H1 (cell line): Measurements from ENCODE around the gene CNGA1. TPM values are rescaled to one million over a fixed set of nuclear protein-coding genes. Genes with fewer than 3 reads are reported as not detected.
A peak's percentile ranks its signal among the peaks of the same experiment; 100 is the strongest.

Experiments
- CTCF ChIA-PET: fragments of 300-600 bp; sonication (Branson Sonifier 250); formaldehyde crosslinking; loops from one replicate; lab custom pipeline; 2021; ENCODE audit not compliant: partially characterized antibody; lab: Charles Lee
- POLR2A ChIA-PET: fragments of 300-600 bp; sonication (Branson Sonifier 250); formaldehyde crosslinking; loops from one replicate; lab custom pipeline; 2021; ENCODE audit warnings: inconsistent platforms; ENCODE audit not compliant: partially characterized antibody; lab: Charles Lee
- DNase-seq, 2 experiments: peaks; one replicate each; pipeline versions ENCODE4 v3.0.0 to v3.0.0-alpha.2; 2010 to 2022; ENCODE audit warnings: low spot score in 2 of 2, low read depth in 1 of 2, mixed read lengths in 1 of 2
- FAIRE-seq: peaks from 2 replicates; lab custom pipeline; 2011; peaks lifted over from hg19 to GRCh38; lab: Jason Lieb, UNC
- H2AFZ ChIP-seq: 2 replicates; pipeline ENCODE4 v1.8.1; 2012; ENCODE audit warnings: low read length, inconsistent platforms
- H2AK5ac ChIP-seq: 2 replicates; pipeline ENCODE4 v1.6.1; 2013; ENCODE audit warnings: low read depth, low read length
- H2BK120ac ChIP-seq: replicated peaks from 2 replicates; pipeline ENCODE3; 2013; ENCODE audit warnings: low read depth, low read length, inconsistent platforms
- H2BK12ac ChIP-seq: 2 replicates; pipeline ENCODE4 v1.6.1; 2013; ENCODE audit warnings: low read depth, low read length
- H2BK15ac ChIP-seq: 2 replicates; pipeline ENCODE4 v1.6.1; 2013; ENCODE audit warnings: low read length
- H2BK20ac ChIP-seq: 2 replicates; pipeline ENCODE4 v1.6.1; 2013; ENCODE audit warnings: low read length
- H2BK5ac ChIP-seq: 2 replicates; pipeline ENCODE4 v1.6.1; 2013; ENCODE audit warnings: low read depth, low read length
- H3K14ac ChIP-seq: 2 replicates; pipeline ENCODE4 v1.6.1; 2013; ENCODE audit warnings: inconsistent platforms; ENCODE audit not compliant: insufficient read length
- H3K18ac ChIP-seq: 2 replicates; pipeline ENCODE4 v1.6.1; 2013; ENCODE audit warnings: low read length; ENCODE audit errors: extremely low read depth
- H3K23ac ChIP-seq: 2 replicates; pipeline ENCODE4 v1.6.1; 2013; ENCODE audit warnings: inconsistent platforms; ENCODE audit not compliant: insufficient read length
- H3K23me2 ChIP-seq: 2 replicates; pipeline ENCODE4 v1.6.1; 2013; ENCODE audit warnings: low read depth, low read length
- H3K27ac ChIP-seq: 2 replicates; pipeline ENCODE4 v1.6.1; 2011; ENCODE audit warnings: low read depth, low read length, inconsistent platforms
- H3K27me3 ChIP-seq, 4 experiments: replicated peaks in 1 of 4; 1 replicate in 1 of 4; 2 replicates in 3 of 4; pipeline versions ENCODE4 v1.6.1 to v1.8.1; 2011 to 2013; ENCODE audit warnings: low read length in 3 of 4, mild to moderate bottlenecking in 3 of 4, inconsistent platforms in 2 of 4, mixed read lengths in 2 of 4, moderate library complexity in 1 of 4; ENCODE audit not compliant: control insufficient read depth in 3 of 4, insufficient read depth in 3 of 4; ENCODE audit errors: extremely low read depth in 1 of 4
- H3K36me3 ChIP-seq, 4 experiments: 2 replicates each; pipeline versions ENCODE4 v1.6.1 to v1.8.1; 2011 to 2013; ENCODE audit warnings: mild to moderate bottlenecking in 4 of 4, low read length in 3 of 4, moderate library complexity in 2 of 4, control low read depth in 1 of 4, inconsistent platforms in 1 of 4; ENCODE audit not compliant: insufficient read depth in 4 of 4, control insufficient read depth in 2 of 4
- H3K4ac ChIP-seq: replicated peaks from 2 replicates; pipeline ENCODE3; 2013; ENCODE audit warnings: low read length, low read depth, mixed read lengths, inconsistent platforms; ENCODE audit not compliant: insufficient read length
- H3K4me1 ChIP-seq, 4 experiments: replicated peaks in 1 of 4; 1 replicate in 1 of 4; 2 replicates in 3 of 4; pipeline versions ENCODE4 v1.6.1 to v1.8.1; 2011 to 2013; ENCODE audit warnings: low read length in 3 of 4, inconsistent platforms in 2 of 4, mixed read lengths in 1 of 4; ENCODE audit not compliant: insufficient read depth in 4 of 4, control insufficient read depth in 3 of 4
- H3K4me2 ChIP-seq, 2 experiments: 2 replicates each; pipeline versions ENCODE4 v1.6.1 to v1.8.1; 2011 to 2013; ENCODE audit warnings: low read depth in 2 of 2, low read length in 2 of 2, control low read depth in 1 of 2, inconsistent platforms in 1 of 2, mild to moderate bottlenecking in 1 of 2; ENCODE audit not compliant: insufficient read depth in 1 of 2
- H3K4me3 ChIP-seq, 4 experiments: fragments of 200-600, 300-600 bp in 1 of 4; sonication (generic), shearing (Covaris generic), sonication (Bioruptor Twin) in 1 of 4; 2 replicates each; pipeline versions ENCODE4 v1.5.1 to v1.8.1; 2011 to 2016; ENCODE audit warnings: low read length in 4 of 4, low read depth in 3 of 4, control low read depth in 2 of 4, inconsistent platforms in 2 of 4, mild to moderate bottlenecking in 2 of 4, mixed read lengths in 1 of 4, moderate library complexity in 1 of 4; ENCODE audit not compliant: insufficient read depth in 2 of 4; ENCODE audit errors: extremely low read depth in 1 of 4
- H3K56ac ChIP-seq: replicated peaks from 2 replicates; pipeline ENCODE3; 2013; ENCODE audit warnings: low read depth, mild to moderate bottlenecking, mixed read lengths, low read length, inconsistent platforms; ENCODE audit not compliant: insufficient read length
- H3K79me1 ChIP-seq: 2 replicates; pipeline ENCODE4 v1.6.1; 2013; ENCODE audit warnings: low read depth, low read length, control low read depth
- H3K79me2 ChIP-seq, 2 experiments: 2 replicates each; pipeline versions ENCODE4 v1.6.1 to v1.8.1; 2012 to 2013; ENCODE audit warnings: low read length in 2 of 2, mild to moderate bottlenecking in 2 of 2, inconsistent platforms in 1 of 2; ENCODE audit not compliant: insufficient read depth in 2 of 2, control insufficient read depth in 1 of 2
- H3K9ac ChIP-seq, 4 experiments: replicated peaks in 1 of 4; 1 replicate in 1 of 4; 2 replicates in 3 of 4; pipeline versions ENCODE4 v1.6.1 to v1.8.1; 2011 to 2013; ENCODE audit warnings: low read depth in 3 of 4, low read length in 3 of 4, control low read depth in 2 of 4, mild to moderate bottlenecking in 2 of 4, moderate library complexity in 2 of 4, inconsistent platforms in 1 of 4; ENCODE audit errors: extremely low read depth in 1 of 4
- H3K9me3 ChIP-seq, 2 experiments: 2 replicates each; pipeline versions ENCODE4 v1.6.1 to v1.8.1; 2012 to 2013; ENCODE audit warnings: mild to moderate bottlenecking in 2 of 2, moderate library complexity in 2 of 2, control low read depth in 1 of 2, inconsistent platforms in 1 of 2, low read depth in 1 of 2, low read length in 1 of 2, mixed read lengths in 1 of 2; ENCODE audit not compliant: insufficient read depth in 2 of 2
- H4K20me1 ChIP-seq, 2 experiments: replicated peaks in 1 of 2; 2 replicates each; pipeline versions ENCODE3 to v1.8.1; 2011 to 2013; ENCODE audit warnings: inconsistent platforms in 2 of 2, low read length in 2 of 2, mild to moderate bottlenecking in 1 of 2; ENCODE audit not compliant: insufficient read depth in 2 of 2, control insufficient read depth in 1 of 2
- H4K5ac ChIP-seq: 2 replicates; pipeline ENCODE4 v1.6.1; 2013; ENCODE audit warnings: low read length, low read depth, mixed read lengths, inconsistent platforms; ENCODE audit not compliant: insufficient read length
- H4K8ac ChIP-seq: 2 replicates; pipeline ENCODE4 v1.8.0; 2013; ENCODE audit warnings: mild to moderate bottlenecking, moderate library complexity, low read length, inconsistent platforms; ENCODE audit not compliant: insufficient read depth; ENCODE audit errors: extremely low read depth
- H4K91ac ChIP-seq: replicated peaks from 2 replicates; pipeline ENCODE3; 2013; ENCODE audit warnings: low read length, mixed read lengths, inconsistent platforms; ENCODE audit not compliant: insufficient read length
- MAFK ChIP-seq: IDR thresholded peaks from 2 replicates; pipeline ENCODE4 v1.6.1; 2012; ENCODE audit warnings: low read depth, mild to moderate bottlenecking, improper control_type of control experiment, low read length
- POLR2A ChIP-seq, 2 experiments: IDR thresholded peaks; 1 replicate in 1 of 2; 2 replicates in 1 of 2; pipeline ENCODE4 v1.6.1; 2011; ENCODE audit warnings: low read depth in 2 of 2, low read length in 2 of 2, mild to moderate bottlenecking in 2 of 2; ENCODE audit errors: control extremely low read depth in 1 of 2
- RAD21 ChIP-seq, 2 experiments: IDR thresholded peaks in 1 of 2; conservative IDR thresholded peaks in 1 of 2; 2 replicates each; pipeline ENCODE4 v1.6.1; 2011; ENCODE audit warnings: low read depth in 2 of 2, low read length in 2 of 2, improper control_type of control experiment in 1 of 2, inconsistent platforms in 1 of 2, mild to moderate bottlenecking in 1 of 2, moderate library complexity in 1 of 2
- SIRT6 ChIP-seq: IDR thresholded peaks from one replicate; pipeline ENCODE4 v1.7.1; 2012; ENCODE audit warnings: low read length, inconsistent platforms
- WGBS, 2 experiments: shearing (Covaris generic) in 1 of 2; methylation state at CpG; one replicate each; pipeline versions ENCODE4 v1.1.6 to v1.1.7; 2013 to 2015; ENCODE audit warnings: low lambda C conversion rate in 2 of 2, mixed read lengths in 2 of 2, inconsistent platforms in 1 of 2, low coverage in 1 of 2, missing lambda C conversion rate in 1 of 2; ENCODE audit not compliant: insufficient replicate concordance in 2 of 2, insufficient coverage in 1 of 2, insufficient read length in 1 of 2; ENCODE audit errors: extremely low coverage in 1 of 2, missing lambda C conversion rate in 1 of 2; 5-methylcytosine and 5-hydroxymethylcytosine counted together
- polyA plus RNA-seq, 7 experiments: library from polyadenylated mRNA; depleted of rRNA in 3 of 7; stranded (reverse) in 5 of 7; unstranded in 2 of 7; fragments of >200 nt in 5 of 7; fragments of 200-250 nt in 2 of 7; gene quantifications; 1 replicate in 5 of 7; 2 replicates in 1 of 7; 4 replicates in 1 of 7; pipeline versions ENCODE4 v1.2.1 to v1.2.3, GENCODE V29; 2011 to 2013; ENCODE audit warnings: missing spikeins in 2 of 7, mixed read lengths in 2 of 7
- total RNA-seq: library from RNA; stranded (reverse); fragmentation: NEBNext Ultra II Directional; extraction: Animal tissue kit (Norgen Biotek cat#: 25700); gene quantifications from 2 replicates; pipeline ENCODE4 v1.2.1, GENCODE V29; 2021
- TF ChIP-seq, protein P1 (sequence below), 3 experiments: IDR thresholded peaks; 1 replicate in 2 of 3; 2 replicates in 1 of 3; pipeline versions ENCODE4 v1.5.1 to v1.6.1; 2011; ENCODE audit warnings: low read length in 3 of 3, mild to moderate bottlenecking in 3 of 3, inconsistent platforms in 2 of 3, low read depth in 1 of 3, moderate library complexity in 1 of 3; ENCODE audit not compliant: insufficient read depth in 1 of 3; ENCODE audit errors: control extremely low read depth in 1 of 3

CNGA1 gene
- total and polyA plus RNA-seq, 2 of the 8 experiments (the other 6 are each of a cell fraction or from before 2014, with no cell fraction given), result 0.17 to 0.54 TPM

DNA sequence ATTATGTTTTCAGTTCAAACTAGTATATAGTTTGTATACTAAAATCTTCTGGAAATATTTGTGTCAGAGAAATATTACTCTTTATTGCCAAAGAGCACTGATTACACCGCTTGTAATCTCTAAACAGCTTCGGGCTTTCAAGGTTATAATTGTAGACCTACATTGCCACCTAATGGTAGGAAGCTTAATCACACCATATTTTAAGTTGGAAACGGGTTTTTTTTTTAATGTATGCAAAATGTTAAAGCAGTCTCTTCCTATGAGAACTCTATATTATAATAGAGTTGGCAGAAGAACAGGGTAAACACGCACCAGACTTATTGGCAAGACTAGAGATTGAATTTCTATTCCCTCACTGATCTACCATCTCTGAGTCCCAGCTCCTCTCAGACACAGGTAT is 82.6 kb downstream of the CNGA1 start:
- POLR2A ChIA-PET, result interaction anchor here (1.1 kb wide), 1 partner anchor 193 kb away, joined by 3 read pairs; no protein-coding TSS in a partner anchor
- WGBS, 2 experiments, result 16% methylated on average over 4 of the region's 4 CpGs; no CpG with 5 or more reads in 1 of the 2 experiments
- CTCF ChIA-PET, result interaction anchor here (0.6 to 2.3 kb wide), 28 partner anchors 8 to 1035 kb away, joined by 3 to 10 read pairs (median 3); partner anchors contain the start of gene NFXL1

More for the DNA sequence above, 82.6 kb downstream of the CNGA1 start:
- H3K79me1 ChIP-seq, result no peaks in the 10 kb centered on the region
- no peak overlapping the region for H3K4me2 ChIP-seq
- no peak overlapping the region for H3K56ac ChIP-seq
- H3K14ac ChIP-seq, result no peak overlapping the region
- H3K4me1 ChIP-seq, result no peaks in the 10 kb centered on the region
- no peak overlapping the region for H3K9ac ChIP-seq
- no peak overlapping the region for H2AK5ac ChIP-seq
- H4K8ac ChIP-seq, result no peak overlapping the region
- no peak overlapping the region for H3K18ac ChIP-seq
- peaks cover 2% of the 10 kb centered on the region; the same call in 1 of the 2 replicates for H3K23me2 ChIP-seq
- no peak overlapping the region for H3K4ac ChIP-seq
- DNase-seq (no peak), FAIRE-seq (no peak)
- H2BK15ac ChIP-seq, result no peak overlapping the region
- H2BK120ac ChIP-seq, result no peak overlapping the region
- no peaks in the 10 kb centered on the region for H3K79me2 ChIP-seq
- H4K5ac ChIP-seq, result no peak overlapping the region
- no peak overlapping the region for H2AFZ ChIP-seq
- H3K4me3 ChIP-seq, result no peak overlapping the region
- H3K27me3 ChIP-seq, result no peaks in the 10 kb centered on the region
- no peak overlapping the region for H2BK12ac ChIP-seq
- no peaks in the 10 kb centered on the region for H4K20me1 ChIP-seq
- H3K23ac ChIP-seq, result no peak overlapping the region
- no peak overlapping the region for H3K27ac ChIP-seq
- H3K9me3 ChIP-seq, result no peaks in the 10 kb centered on the region
- H2BK20ac ChIP-seq, result no peak overlapping the region
- TF ChIP-seq, protein P1, sequence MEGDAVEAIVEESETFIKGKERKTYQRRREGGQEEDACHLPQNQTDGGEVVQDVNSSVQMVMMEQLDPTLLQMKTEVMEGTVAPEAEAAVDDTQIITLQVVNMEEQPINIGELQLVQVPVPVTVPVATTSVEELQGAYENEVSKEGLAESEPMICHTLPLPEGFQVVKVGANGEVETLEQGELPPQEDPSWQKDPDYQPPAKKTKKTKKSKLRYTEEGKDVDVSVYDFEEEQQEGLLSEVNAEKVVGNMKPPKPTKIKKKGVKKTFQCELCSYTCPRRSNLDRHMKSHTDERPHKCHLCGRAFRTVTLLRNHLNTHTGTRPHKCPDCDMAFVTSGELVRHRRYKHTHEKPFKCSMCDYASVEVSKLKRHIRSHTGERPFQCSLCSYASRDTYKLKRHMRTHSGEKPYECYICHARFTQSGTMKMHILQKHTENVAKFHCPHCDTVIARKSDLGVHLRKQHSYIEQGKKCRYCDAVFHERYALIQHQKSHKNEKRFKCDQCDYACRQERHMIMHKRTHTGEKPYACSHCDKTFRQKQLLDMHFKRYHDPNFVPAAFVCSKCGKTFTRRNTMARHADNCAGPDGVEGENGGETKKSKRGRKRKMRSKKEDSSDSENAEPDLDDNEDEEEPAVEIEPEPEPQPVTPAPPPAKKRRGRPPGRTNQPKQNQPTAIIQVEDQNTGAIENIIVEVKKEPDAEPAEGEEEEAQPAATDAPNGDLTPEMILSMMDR (IDR thresholded peaks at IDR 0.05; ENCODE audit: control extremely low read depth in 1 of 3, insufficient read depth in 1 of 3, low read depth in 1 of 3, low read length in 3 of 3), result peak in 2 of 3 experiments; percentile 47 to 49; a peak in 2 of 4 replicates
- peak; percentile 72 to 75 for TF ChIP-seq RAD21 (IDR thresholded peaks at IDR 0.05 in 1 of 2, conservative IDR thresholded peaks at IDR 0.05 in 1 of 2; ENCODE audit: low read depth in 2 of 2, low read length in 2 of 2)
- TF ChIP-seq POLR2A (IDR thresholded peaks at IDR 0.05; ENCODE audit: control extremely low read depth in 1 of 2, low read depth in 2 of 2, low read length in 2 of 2), result no peak
- no peak for TF ChIP-seq MAFK
- TF ChIP-seq SIRT6, result no peak
- TF ChIP-seq, all 59 proteins: peak for 2
- no peaks in the 10 kb centered on the region for H3K36me3 ChIP-seq
- H2BK5ac ChIP-seq, result no peak overlapping the region
- H4K91ac ChIP-seq, result no peak overlapping the region
